Hippocampal formation (tissue), 2 donors: ENCODE measurements around the gene SH3BP4.
"Not testable (repeated sequence)": the region's sequence is repeated elsewhere in the genome, so short reads cannot be mapped to it uniquely, and the experiment has no call there.

Source experiments
- DNase-seq, 2 donors: peaks; one replicate each; lab custom pipeline; 2025; lab: John Stamatoyannopoulos, UW

Gene SH3BP4

DNA sequence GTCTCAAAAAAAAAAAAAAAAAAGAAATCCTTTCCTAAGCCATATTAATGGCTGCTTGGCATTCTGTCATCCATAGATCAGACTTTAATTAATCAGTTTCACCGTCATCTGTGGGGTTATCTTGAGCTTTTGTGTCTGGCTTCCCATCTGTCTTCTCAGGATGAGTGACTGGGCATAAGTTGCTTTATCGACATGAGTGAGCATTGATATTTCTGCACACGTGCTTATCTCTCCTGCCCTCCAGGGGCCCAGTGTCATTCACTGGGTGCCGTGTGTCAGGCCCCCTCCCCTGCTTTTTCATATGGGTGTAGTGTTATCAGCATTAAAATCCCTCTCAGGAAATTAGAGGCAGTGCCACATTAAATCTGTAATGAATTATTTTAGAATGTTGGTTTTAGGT is 65.6 kb downstream of the SH3BP4 start:
- DNase-seq: no peak

DNA sequence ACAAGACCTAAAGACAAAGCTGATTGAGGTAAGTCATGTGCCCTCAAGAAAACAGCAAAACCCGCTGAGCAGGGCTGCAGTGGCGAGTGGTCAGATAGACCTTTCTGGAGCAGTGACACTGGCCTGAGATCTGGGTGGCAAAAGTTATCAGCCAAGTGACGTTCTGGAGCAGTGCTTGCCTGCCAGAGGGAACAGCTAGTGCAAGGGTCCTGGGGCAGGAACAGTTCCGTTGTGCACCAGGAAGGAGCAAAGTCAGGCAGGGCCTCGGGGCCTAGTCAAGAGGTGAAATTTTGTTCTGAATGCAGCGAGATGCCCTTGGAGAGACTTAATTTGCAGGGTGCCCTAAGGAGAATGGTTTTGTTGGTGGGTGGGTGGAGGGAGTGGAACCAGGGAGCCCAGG is 67.0 kb downstream of the SH3BP4 start:
- DNase-seq: no peak

DNA sequence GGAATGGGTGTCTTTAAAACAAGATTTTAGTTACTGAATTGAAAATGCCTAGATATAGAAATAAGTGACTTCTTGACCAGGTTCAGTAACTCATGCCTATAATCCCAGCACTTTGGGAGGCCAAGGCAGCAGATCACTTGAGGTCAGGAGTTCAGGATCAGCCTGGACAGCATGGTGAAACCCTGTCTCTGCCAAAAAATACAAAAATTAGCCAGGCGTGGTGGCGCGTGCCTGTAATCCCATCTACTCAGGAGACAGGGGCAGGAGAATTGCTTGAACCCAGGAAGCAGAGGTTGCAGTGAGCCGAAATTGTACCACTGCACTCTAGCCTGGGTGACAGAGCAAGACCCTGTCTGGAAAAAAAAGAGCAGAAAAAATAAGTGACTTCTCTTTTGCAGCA is 68.3 kb downstream of the SH3BP4 start:
- DNase-seq: not testable (repeated sequence)

DNA sequence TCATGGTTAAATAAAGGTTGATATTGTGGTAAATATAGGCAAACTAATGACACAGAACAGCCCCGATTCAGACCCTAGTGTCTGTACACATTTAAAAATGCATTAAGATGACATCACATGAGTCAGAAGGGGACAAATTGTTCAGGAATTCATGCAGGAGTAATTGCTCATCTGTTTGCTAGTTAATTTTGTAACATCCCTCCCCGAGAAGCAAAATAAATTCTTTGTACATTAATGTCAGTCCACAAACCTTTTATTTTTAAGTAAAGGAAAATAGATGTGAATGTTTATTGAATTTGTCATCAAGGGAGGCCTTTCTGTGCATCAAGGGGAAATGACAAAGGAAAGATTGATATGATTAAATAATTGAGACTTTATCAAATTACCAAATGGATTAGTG is 69.9 kb downstream of the SH3BP4 start:
- DNase-seq: no peak

DNA sequence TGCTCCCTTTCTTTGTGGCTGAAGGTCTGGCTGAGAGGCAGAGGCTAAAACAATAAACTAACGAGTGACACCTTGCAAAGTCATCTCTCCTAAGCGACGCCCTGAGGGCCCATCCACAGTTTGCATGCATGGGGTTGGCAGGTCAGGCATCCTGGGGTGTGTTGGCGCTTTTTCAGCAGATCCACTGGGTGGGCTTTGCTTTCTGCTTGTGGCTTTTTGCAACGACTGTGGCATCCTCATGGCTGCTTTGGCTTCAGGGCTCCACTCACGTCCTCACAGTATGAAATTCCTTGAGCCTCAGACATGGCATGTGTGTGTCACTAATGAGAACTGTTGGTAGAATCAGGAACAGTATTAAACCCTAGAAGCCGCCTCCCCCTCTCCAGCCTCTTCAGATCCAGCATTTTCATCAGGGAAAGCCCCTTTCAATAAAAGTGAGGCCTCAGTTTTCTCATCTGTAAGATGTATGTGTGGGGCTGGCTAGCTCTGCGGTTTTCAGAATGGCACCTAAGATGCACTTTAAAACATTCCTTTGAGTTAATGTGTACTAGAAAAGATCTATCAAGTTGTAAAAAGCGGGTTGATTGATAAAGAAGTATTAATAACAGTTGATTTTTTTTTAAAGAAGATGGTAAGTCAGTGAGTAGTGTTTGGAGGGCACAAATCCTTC is 72.5 kb downstream of the SH3BP4 start:
- no peak for DNase-seq

DNA sequence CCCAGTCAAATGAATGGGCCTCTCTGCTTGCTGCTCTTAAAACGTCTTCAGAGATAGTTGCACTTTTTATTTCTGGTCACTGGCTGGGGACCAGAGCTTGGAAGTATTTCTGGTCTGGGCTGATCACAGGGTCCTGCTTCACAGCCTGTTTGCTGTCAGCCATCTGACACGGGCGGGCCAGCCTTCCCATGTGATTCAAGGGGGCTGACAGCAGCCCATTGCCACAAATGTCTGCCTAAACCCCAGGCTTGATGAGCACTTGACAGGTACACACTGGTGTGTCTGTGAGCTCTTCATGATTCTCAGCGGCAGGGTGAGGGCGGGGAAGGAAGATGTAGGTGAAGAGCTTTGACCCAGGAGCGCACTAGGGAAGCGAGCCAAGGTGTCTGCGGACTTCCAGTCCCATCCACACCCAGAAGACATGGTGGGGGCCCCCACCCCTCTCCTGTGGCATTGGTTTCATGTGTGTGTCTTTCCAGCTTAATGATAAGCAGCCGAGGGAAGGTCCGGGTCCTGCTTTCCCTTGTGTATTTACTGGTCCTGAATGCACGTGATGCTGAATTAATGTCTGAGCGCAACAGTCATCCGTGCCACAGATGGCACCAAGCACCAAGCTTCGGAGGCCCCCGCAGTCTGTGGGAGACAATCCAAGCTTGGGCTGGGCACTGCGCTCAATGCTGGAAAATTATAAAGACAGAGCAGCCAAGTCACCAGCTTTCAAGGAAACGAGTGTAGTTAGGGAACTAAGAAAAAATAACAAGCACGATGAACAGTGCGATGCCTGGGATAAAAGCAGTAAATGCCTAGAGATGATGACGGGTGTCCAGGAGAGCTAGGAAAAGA is 73.3 kb downstream of the SH3BP4 start:
- peak in 1 of 2 donors; percentile 25 for DNase-seq

DNA sequence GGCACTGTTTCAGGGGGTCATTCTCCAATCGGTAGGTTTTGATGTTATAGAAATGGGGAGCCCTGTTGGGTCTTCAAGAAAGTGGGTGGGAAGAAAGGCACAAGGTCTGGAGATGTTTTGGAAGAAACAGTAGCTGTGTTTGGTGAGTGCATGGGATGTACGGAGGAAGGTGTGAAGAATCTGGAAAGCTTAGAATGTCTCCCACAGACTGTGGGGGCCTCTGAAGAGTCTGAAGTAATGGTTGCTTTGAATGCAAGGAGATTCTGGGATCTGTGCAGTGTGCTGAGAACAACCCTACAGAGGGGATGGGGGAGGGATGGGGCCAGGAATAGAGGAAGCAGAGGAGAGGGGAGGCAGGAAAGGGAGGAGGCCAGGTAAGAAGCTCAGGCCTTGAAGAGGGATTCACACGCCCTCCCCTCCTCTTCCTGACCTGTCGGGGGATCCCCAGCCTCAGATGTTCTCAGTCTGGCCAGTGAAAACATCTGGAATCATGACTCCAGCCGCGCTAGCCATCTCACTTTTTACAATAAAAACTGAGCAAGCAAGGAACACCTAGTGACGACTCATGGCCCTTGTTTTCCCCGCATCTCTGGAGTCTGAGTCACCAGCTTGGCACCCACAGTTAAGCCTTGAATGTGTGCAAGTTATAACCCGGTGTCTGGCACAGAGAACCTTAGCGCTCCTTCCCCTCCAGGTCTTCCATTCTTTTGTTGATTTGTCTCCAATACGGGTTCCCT is 74.2 kb downstream of the SH3BP4 start:
- DNase-seq: no peak

DNA sequence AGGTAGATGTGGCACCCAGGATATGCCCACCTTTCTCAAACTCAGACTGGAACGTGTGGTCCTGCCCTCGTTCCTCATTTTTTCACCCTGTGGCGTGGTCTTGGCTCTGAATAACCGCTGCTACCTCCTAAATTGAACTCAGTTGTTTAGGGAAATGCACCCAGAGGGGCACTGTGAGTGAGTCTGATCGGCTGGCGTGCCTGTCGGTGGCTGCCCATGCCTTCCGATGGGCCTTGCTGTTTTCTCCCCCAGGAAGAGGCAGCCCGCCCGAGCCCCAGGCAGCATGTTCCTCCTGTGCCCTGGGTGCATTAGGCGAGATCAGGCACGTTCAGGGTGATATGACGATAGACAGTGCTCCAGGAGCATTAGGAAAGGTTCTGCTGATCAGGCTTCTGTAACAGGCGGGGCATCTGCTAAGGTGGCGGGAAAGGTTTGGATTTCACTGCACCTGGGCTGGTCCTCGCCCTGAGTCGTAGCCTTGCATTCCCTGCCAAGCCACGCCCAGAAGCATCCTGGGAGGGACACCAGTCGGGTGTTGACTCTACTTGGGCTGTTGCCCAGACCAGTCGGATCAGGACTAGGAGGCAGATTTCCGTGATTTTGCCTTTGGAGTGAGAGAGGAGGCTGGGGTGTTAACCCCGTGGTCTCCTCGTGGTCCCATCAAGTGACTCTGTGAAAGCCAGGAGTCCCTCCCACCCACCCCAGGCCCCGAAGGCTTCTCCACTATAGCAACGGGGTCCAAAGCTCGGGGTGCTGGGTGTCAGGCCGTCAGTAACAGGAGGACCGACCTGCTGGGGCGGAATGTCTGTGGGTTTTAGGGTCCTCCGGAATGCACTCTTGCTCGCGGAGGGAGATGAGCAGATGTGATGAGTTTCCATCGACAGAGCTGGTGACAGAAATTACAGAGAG is 75.1 kb downstream of the SH3BP4 start:
- no peak for DNase-seq

DNA sequence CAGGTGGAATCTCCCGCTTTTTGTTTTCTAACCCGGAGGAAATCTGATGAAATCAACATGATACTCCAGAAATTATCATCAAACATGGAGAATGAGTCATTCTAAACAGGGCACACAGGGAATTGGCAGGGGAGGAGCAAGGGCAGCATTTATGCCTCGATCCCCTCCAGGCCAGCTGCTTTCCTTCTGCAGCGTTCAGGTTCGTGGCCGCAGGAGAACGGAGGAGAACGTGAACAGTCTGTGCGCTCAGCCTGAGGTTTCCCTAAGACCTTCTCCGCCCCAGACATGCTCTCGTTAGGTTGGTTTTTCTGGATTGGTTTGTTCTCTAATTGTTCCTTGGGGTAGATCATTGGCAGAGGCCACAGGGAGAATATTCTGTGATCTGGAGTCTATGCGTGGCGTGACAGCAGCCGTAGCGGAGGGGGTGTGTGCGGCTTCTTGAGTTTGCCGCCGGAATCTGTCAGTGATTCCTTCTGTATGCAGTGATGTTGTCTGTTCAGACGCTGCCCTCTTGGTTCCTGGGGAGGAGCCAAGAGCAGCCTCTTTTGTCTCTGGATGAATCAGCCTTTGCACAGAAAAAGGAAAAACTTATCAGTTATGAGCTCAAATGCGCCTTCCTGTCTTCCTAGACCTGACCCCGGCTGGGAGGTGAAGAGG is 75.9 kb downstream of the SH3BP4 start:
- no peak for DNase-seq

DNA sequence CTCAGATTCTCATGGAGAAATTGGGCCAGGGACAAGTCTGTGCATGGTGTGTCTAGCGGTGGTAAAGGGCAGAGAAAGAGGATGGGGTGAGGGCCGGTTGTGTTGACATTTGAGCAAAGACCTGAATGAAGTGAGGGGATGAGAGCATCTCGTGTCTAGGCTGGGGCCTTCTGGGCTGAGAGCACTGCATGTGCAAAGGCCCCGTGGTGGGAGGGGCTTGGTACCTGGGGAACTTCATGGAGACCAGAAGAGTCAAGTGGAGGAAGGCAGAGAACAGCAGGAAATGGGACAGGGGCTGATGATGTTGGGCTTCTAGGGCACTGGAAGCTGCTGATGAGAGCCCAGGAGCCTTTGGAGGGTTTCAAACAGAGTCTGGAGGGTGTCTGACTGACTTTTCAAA is 76.8 kb downstream of the SH3BP4 start:
- DNase-seq: no peak

DNA sequence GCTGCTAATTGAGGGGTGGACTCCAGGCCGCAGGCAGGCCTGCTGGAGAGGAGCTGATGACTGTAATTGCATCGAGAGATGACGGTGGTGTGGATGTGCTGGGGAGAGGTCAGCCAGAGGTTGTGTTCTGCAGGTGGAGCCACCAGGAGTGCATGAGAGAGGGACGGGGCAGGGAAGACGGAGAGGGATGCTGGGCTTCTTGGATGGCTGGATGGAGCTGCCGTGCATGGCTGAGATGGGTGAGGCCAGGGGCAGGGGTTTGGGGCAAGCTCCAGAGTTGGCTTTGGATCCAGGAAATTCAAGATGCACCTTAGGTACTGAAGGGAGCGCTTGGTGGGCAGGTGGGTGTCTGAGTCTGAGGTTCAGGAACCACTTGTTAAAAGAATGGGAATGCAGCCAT is 77.2 kb downstream of the SH3BP4 start:
- DNase-seq: no peak

DNA sequence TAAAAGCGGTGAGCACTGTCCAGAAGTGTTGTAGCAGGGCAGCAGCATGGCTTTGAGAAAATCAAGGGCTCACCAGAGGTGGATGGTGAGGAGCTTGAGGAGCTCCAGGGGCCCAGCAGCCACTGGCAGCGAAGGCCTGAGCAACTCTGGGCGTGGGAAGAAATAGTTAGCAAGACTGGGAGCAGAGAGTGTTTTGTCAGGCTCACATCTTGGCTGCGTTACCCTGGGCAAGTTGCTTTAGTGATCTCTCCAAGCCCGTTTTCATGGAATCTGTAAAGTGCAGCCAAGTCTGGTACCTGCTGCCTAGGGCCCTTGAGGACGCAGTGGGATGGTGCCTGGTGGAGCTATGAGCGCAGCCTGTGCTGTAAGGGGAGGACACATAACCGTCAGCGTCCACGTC is 78.3 kb downstream of the SH3BP4 start:
- no peak for DNase-seq

DNA sequence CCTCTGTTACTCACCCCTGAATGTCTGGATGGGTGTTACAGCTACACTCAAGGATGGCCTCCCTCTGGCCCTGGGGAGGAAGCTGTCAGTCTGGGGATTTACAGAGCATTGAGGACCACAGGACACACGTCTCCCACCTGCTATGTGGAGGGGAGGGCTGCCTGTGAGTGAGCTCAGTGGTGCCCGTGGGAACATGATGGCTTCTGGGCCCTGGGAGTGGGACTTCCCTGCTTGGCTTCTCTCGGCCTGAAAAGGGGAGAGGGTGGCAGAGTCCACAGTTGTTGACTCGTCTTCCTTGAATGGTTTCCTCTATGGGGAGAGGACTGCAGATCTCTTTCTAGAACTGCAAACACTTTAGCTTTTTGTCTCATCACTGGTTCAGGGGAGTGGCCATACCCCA is 79.1 kb downstream of the SH3BP4 start:
- no peak for DNase-seq

DNA sequence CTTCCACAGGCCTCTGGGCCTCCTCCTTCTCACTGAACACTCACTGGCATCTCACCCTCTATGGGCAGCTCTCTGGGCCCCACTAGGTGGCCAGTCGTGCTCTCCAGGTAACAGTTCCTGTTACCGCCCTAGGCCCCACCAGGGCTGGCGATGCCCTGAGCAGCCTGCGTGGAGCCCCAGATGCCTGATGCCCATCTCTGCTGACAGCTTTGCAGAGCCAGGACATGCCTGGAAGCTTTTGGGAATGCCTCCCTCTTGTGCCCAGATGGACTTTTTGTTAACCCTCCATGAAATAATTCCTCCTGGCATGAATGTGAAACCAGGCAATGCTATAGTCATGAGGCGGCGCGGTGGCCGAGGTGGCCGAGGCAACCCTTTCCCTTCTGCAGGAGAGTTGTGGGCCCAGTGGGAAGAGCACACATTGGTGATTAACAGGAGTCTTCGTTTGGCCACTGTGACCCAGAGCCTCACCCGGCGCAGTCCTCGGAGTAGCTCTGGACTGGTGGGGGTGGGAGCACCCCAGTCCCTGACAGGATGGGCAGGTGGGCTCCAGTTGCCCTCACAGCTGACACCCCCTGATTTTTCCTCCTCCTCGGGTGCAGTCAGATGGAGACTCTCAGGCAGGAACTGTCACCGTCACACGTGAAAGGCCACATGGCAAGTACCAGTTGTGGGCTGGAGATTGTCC is 80.0 kb downstream of the SH3BP4 start:
- DNase-seq: no peak

DNA sequence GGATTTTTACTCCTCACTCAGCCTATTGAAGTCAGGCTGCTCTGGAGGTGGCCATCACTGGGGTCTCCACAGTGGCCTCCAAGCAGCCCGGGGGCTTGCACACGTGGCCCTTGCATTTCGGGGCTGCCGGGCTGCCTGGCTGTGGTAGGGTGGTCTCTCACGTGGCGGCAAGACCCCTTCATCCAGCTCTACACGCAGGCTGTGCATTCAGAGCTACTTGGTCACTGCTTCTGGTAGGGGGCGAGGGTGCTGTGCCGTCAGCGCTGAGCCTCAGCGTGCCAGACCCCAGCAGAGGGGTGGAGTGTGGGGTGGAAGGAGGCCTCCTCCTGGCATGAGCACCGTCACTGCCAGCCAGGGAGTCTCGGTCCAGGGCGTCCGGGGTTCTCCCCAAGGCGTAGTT is 80.6 kb downstream of the SH3BP4 start:
- no peak for DNase-seq

DNA sequence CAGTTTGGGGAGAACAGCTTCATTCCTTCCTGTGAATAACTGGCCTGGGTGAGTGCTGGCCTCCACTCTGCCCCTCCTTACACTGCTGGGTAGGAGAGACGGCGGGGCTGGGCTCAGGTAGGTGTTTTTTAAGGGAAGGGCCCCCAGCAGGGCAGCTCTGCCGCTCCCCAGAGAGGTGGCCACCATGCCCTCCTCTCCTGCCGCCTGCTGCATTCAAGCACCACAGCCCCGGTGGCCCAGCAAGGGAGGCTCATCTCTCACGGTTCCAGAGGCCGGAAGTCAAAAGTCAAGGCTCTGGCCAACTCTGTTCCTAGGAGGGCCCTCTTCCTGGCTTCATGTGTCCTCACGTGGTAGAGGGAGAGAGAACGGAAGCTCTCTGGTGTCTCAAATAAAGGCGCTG is 81.1 kb downstream of the SH3BP4 start:
- no peak for DNase-seq

DNA sequence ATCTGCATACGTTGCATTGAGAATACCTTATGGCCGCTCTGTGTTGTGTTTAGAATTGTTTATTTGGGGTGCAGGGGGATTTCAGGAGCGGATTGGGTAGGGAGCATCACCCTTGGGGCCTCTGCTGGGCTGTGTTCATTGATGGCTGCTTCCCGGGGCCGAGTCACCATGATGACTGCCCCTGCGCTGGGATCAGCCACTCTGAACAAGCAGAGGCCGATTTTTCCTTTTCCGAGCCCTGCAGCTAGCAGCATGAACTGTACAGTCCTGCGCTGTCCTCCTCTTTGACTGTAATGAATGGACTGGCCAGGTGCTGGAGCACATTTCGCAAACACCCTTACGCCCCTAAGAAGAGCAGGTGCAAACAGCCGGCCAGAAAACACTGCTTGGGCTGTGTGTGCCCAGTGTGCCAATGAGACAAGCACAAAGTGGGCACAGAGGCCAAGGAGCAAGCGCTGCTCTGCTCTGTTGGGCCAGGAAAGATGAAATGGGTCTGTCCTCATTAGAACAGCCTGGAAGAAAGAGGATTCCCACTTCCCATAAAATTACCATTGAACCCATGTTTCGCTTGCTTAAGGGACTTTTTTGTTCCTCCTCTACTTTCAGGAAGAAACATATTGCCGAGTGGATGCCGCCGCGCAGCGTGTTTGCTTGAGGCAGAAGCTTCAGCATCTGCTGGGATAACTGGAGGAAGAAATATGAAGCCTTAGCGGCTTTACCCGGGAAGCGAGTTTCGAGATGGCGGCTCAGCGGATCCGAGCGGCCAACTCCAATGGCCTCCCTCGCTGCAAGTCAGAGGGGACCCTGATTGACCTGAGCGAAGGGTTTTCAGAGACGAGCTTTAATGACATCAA is 82.7 kb downstream of the SH3BP4 start:
- DNase-seq: no peak

DNA sequence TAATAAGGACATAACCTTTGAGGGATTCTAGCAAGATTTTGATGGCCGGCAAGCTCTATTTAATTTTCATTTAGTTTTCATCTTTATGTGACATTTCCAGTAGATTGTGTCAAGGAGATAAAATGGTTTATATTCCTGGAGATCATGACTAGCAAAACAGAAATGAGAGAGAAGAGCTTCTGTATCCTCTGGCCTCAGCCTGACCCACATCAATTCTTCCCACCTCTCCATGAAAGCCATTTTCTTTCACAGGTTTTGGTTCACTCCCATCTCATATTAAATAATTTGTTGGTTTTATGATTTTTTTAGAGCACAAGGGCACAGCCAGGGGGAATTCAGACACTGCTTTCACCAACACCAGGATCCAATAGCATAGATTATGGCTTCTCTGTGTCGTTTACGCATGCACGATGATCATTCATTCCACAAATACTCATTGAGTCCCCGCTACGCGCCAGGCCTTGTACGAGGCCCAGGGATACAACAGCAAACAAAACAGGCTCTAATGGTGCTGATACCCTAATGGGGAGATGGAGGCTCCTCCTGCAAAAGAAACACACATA is 85.9 kb downstream of the SH3BP4 start:
- DNase-seq: no peak

DNA sequence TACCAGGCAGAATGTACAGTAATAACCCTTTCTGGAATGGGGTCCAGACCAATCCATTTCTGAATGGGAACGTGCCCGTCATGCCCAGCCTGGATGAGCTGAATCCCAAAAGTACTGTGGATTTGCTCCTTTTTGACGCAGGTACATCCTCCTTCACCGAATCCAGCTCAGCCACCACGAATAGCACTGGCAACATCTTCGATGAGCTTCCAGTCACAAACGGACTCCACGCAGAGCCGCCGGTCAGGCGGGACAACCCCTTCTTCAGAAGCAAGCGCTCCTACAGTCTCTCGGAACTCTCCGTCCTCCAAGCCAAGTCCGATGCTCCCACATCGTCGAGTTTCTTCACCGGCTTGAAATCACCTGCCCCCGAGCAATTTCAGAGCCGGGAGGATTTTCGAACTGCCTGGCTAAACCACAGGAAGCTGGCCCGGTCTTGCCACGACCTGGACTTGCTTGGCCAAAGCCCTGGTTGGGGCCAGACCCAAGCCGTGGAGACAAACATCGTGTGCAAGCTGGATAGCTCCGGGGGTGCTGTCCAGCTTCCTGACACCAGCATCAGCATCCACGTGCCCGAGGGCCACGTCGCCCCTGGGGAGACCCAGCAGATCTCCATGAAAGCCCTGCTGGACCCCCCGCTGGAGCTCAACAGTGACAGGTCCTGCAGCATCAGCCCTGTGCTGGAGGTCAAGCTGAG is 89.6 kb downstream of the SH3BP4 start:
- no peak for DNase-seq
